ENCODE results near the gene TMEM35B. TPM values are rescaled to one million over a fixed set of nuclear protein-coding genes. Genes with fewer than 3 reads are reported as not detected.

TMEM35B gene
- total RNA-seq, result 10 to 100 TPM; 31.5 to 61.0 (median 48.8) TPM

DNA sequence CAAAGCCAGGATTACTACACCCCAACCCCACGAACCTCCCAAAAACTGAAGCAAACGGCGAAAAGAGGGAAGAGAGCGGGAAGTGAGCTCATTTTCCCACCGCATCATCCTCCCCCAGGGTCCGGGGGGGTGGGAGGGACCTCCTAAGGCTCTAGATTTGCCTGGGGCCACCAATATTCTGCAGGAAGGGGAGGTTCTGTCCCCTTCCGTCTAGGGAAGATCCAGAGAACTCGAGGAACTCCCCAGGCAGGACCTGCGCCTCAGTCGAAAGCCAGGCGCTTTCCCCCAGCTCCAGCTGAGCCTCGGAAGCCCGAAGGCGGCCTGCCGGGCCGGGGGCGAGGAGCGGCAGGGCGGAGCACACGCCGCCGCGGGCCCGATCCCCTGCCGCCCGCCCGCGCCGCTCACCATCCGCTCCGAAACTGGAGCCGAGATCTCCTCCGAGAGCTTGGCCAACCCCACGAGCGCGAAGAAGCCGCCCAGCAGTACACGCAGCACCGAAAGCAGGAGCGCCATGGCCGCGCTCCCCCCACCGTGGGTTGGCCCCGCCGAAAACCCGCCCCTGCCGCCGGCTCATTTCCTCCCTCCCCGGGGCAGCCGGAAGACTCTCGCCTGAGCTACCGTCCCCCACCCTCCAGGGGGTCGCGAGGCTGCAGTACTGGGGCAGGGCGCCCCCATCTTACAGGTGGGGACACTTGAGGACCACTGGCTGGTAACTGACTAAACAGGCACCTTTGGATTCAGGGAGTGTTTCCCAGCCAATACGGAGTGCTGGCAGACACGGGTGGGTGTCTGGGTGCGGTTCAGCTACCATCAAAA is at the start of gene TMEM35B:
Gene TMEM35B (minus strand): TSS at position 555 of the 816 bp plus-strand sequence. CDS start 42 bp downstream, at position 513.
- TF ChIP-seq, protein P1, sequence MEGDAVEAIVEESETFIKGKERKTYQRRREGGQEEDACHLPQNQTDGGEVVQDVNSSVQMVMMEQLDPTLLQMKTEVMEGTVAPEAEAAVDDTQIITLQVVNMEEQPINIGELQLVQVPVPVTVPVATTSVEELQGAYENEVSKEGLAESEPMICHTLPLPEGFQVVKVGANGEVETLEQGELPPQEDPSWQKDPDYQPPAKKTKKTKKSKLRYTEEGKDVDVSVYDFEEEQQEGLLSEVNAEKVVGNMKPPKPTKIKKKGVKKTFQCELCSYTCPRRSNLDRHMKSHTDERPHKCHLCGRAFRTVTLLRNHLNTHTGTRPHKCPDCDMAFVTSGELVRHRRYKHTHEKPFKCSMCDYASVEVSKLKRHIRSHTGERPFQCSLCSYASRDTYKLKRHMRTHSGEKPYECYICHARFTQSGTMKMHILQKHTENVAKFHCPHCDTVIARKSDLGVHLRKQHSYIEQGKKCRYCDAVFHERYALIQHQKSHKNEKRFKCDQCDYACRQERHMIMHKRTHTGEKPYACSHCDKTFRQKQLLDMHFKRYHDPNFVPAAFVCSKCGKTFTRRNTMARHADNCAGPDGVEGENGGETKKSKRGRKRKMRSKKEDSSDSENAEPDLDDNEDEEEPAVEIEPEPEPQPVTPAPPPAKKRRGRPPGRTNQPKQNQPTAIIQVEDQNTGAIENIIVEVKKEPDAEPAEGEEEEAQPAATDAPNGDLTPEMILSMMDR (IDR thresholded peaks at IDR 0.05), result no peak
- DNase-seq (ENCODE audit: low spot score), result peak; percentile 43
- ATAC-seq (ENCODE audit: low FRiP score), result peak; percentile 92

DNA sequence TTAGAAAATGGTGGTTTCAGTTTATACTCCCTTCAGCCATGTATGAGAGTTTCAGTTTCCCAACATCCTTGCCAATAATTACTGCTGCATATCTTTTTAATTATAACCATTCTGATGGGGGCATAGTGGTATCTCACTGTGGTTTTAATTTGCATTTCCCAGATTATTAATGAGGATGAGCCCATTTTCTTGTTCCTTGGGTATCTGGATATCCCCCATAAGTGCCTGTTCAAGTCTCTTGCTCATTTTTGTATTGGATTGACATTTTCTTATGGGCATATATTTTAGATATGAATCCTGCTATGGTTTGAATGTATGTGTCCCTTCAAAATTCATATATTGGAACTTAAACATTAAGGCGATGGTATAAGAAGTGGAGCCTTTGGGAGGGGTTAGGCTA is 48.2 kb upstream of the TMEM35B start:
- ATAC-seq (ENCODE audit: low FRiP score) (no peak), DNase-seq (ENCODE audit: low spot score) (no peak)
- TF ChIP-seq, protein P1 (IDR thresholded peaks at IDR 0.05), result no peak

DNA sequence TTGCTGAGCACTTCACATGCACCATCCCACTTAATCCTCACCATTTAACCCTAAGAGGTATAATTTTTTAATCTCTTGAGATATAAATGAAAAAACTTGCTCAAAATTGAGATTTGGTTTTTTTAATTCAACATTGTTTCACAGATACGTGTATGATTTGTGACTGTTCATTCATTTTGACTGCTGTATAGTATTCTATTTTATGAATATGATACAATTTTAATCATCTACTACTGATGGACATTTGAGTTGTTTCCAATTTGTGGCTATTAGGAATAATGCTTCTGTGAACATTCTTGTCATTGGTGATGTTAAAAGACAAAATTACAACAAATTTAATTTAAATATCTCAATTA is 47.2 kb upstream of the TMEM35B start:
- TF ChIP-seq, protein P1 (IDR thresholded peaks at IDR 0.05), result no peak

DNA sequence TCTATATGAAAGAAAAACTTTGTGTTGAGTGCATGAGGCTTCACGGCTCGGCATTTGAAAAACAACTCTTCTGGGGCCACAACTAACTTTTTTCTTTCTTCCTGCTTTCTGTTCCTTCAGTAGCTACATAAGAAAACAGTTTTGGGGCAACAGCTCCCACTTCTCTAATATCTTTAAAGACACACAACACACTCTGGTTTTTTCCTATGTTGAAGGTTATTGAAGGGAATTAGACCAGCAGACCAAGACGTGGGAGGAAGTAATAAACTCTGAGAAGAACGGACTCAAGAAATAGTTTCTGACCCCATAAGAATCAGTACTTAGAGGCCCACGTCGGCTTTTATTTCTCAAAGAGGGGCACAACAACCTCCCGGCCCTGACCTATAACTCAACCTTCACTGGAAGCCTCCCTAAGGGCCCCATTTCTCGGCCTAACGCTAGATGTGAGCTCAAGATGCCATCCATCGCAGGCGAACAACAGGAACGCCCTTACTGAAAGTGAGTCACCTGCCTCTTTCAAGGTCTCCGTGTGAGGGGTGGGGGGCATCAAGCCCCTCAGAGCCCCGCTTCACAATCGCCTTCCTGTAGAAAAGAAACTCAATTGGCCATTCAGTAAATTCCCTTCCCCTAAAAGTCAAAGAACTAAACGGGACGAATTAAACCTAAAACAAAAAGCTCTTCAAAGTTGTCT is 45.8 kb upstream of the TMEM35B start:
- TF ChIP-seq, protein P1 (IDR thresholded peaks at IDR 0.05), result no peak
- ATAC-seq (ENCODE audit: low FRiP score), result peak; percentile 52
- DNase-seq (ENCODE audit: low spot score), result no peak

More for the DNA sequence above, 47.2 kb upstream of the TMEM35B start:
- DNase-seq (ENCODE audit: low spot score), result no peak
- ATAC-seq (ENCODE audit: low FRiP score), result no peak

DNA sequence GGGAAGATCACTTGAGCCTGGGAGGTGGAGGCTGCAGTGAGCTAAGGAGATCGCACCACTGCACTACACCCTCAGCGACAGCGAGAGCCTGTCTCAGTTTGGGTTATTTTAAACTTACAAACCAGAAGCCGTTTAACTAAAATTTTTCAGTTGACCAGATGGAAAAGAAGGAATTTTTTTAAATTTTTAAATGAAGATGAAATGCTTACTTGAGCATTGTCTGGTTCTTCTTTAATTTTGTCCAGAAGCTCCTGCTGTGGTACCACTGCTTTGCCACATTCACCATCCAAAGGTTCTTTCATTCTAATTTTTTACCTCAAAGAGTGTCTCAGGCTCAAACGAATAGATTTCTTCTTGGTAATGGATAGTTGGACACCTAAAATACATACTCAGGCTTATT is 45.2 kb upstream of the TMEM35B start:
- no peak for DNase-seq (ENCODE audit: low spot score)
- TF ChIP-seq, protein P1 (IDR thresholded peaks at IDR 0.05), result no peak

DNA sequence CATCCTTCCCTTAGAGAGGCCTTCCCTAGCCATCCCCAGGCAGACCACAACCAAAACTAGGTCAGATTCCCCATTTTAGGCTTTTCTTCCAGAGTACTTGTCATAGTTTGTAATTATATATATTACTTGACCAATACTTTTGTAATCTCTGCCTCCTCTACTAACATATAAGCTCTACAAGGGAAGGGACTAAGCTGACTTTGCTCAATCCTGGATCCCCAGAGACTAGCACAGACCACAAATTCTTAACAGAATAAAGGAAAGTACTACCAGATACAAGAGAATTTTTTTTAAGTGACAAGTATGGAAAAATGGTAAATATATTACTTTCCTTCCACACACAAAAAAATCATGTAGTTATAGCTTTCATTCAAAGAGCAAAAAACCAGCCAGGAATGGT is 44.6 kb upstream of the TMEM35B start:
- TF ChIP-seq, protein P1 (IDR thresholded peaks at IDR 0.05), result no peak
- ATAC-seq (ENCODE audit: low FRiP score) (no peak), DNase-seq (ENCODE audit: low spot score) (no peak)

More for the DNA sequence above, 45.2 kb upstream of the TMEM35B start:
- ATAC-seq (ENCODE audit: low FRiP score), result no peak
